K562 (cell line): ENCODE results near the gene MDC1. TPM values are rescaled to one million over a fixed set of nuclear protein-coding genes. Genes with fewer than 3 reads are reported as not detected.

ENCODE experiments used
- FOXM1 ChIP-seq, 2 experiments: fragments of 450-650 bp in 1 of 2; sonication (generic) in 1 of 2; formaldehyde crosslinking in 1 of 2; IDR thresholded peaks; 2 replicates each; pipeline versions ENCODE4 v1.6.1 to v1.9.0; 2017 to 2022; ENCODE audit warnings: low read depth in 2 of 2, mild to moderate bottlenecking in 2 of 2, missing genetic modification reagents in 1 of 2, moderate library complexity in 1 of 2
- JUND ChIP-seq, 2 experiments: IDR thresholded peaks; 2 replicates in 1 of 2; 3 replicates in 1 of 2; pipeline ENCODE4 v1.6.1; 2011; ENCODE audit warnings: borderline replicate concordance in 2 of 2, low read depth in 2 of 2, low read length in 2 of 2, improper control_type of control experiment in 1 of 2, missing biosample characterization in 1 of 2, missing genetic modification characterization in 1 of 2, missing genetic modification reagents in 1 of 2
- MTA3 ChIP-seq: fragments of 450-650 bp; formaldehyde crosslinking; IDR thresholded peaks from 2 replicates; pipeline ENCODE4 v1.6.1; 2017; ENCODE audit warnings: mild to moderate bottlenecking, borderline replicate concordance
- PHB2 ChIP-seq: fragments of 450-650 bp; IDR thresholded peaks from 2 replicates; pipeline ENCODE4 v1.6.1; 2017; ENCODE audit warnings: low read depth
- RBM15 ChIP-seq: fragments of 200-400 bp; formaldehyde crosslinking; IDR thresholded peaks from 2 replicates; pipeline ENCODE4 v1.6.1; 2018; ENCODE audit warnings: mild to moderate bottlenecking, low read length, moderate library complexity; ENCODE audit not compliant: insufficient read depth
- ZNF589 ChIP-seq: fragments of 200-800 bp; sonication (Bioruptor generic); IDR thresholded peaks from 2 replicates; pipeline ENCODE4 v1.6.1; 2016; ENCODE audit warnings: low read depth, missing genetic modification characterization, missing compliant biosample characterization
- polyA plus RNA-seq, 8 experiments: library from polyadenylated mRNA; depleted of rRNA in 4 of 8; stranded (reverse) in 5 of 8; unstranded in 3 of 8; fragments of >200 nt; fragmentation: Nextera tagmentation in 2 of 8; fragmentation: Illumina TruSeq in 1 of 8; extraction: Ambion mirVana in 2 of 8; extraction: Trizol in 1 of 8; gene quantifications; 2 replicates each; pipeline versions ENCODE4 v1.2.1 to v1.2.3, GENCODE V29; 2011 to 2014; ENCODE audit warnings: inconsistent platforms in 1 of 8, missing spikeins in 1 of 8
- total RNA-seq, 7 experiments: library from RNA; depleted of rRNA in 6 of 7; stranded (reverse); fragments of >200 nt in 6 of 7; fragmentation: Illumina TruSeq in 2 of 7; extraction: Trizol in 2 of 7; gene quantifications; 2 replicates each; pipeline versions ENCODE4 v1.2.1 to v1.2.3, GENCODE V29; 2011 to 2021; ENCODE audit warnings: low replicate concordance in 1 of 7
- TF ChIP-seq, protein P1 (sequence below): fragments of 450-650 bp; IDR thresholded peaks from 2 replicates; pipeline ENCODE4 v1.6.1; 2016; ENCODE audit warnings: mild to moderate bottlenecking, moderate library complexity

MDC1 gene
- total and polyA plus RNA-seq, 9 of the 15 experiments (the other 6 are each of a cell fraction or from before 2014, with no cell fraction given): 8.2 to 114 (median 20.0) TPM

- TF ChIP-seq, protein P1, sequence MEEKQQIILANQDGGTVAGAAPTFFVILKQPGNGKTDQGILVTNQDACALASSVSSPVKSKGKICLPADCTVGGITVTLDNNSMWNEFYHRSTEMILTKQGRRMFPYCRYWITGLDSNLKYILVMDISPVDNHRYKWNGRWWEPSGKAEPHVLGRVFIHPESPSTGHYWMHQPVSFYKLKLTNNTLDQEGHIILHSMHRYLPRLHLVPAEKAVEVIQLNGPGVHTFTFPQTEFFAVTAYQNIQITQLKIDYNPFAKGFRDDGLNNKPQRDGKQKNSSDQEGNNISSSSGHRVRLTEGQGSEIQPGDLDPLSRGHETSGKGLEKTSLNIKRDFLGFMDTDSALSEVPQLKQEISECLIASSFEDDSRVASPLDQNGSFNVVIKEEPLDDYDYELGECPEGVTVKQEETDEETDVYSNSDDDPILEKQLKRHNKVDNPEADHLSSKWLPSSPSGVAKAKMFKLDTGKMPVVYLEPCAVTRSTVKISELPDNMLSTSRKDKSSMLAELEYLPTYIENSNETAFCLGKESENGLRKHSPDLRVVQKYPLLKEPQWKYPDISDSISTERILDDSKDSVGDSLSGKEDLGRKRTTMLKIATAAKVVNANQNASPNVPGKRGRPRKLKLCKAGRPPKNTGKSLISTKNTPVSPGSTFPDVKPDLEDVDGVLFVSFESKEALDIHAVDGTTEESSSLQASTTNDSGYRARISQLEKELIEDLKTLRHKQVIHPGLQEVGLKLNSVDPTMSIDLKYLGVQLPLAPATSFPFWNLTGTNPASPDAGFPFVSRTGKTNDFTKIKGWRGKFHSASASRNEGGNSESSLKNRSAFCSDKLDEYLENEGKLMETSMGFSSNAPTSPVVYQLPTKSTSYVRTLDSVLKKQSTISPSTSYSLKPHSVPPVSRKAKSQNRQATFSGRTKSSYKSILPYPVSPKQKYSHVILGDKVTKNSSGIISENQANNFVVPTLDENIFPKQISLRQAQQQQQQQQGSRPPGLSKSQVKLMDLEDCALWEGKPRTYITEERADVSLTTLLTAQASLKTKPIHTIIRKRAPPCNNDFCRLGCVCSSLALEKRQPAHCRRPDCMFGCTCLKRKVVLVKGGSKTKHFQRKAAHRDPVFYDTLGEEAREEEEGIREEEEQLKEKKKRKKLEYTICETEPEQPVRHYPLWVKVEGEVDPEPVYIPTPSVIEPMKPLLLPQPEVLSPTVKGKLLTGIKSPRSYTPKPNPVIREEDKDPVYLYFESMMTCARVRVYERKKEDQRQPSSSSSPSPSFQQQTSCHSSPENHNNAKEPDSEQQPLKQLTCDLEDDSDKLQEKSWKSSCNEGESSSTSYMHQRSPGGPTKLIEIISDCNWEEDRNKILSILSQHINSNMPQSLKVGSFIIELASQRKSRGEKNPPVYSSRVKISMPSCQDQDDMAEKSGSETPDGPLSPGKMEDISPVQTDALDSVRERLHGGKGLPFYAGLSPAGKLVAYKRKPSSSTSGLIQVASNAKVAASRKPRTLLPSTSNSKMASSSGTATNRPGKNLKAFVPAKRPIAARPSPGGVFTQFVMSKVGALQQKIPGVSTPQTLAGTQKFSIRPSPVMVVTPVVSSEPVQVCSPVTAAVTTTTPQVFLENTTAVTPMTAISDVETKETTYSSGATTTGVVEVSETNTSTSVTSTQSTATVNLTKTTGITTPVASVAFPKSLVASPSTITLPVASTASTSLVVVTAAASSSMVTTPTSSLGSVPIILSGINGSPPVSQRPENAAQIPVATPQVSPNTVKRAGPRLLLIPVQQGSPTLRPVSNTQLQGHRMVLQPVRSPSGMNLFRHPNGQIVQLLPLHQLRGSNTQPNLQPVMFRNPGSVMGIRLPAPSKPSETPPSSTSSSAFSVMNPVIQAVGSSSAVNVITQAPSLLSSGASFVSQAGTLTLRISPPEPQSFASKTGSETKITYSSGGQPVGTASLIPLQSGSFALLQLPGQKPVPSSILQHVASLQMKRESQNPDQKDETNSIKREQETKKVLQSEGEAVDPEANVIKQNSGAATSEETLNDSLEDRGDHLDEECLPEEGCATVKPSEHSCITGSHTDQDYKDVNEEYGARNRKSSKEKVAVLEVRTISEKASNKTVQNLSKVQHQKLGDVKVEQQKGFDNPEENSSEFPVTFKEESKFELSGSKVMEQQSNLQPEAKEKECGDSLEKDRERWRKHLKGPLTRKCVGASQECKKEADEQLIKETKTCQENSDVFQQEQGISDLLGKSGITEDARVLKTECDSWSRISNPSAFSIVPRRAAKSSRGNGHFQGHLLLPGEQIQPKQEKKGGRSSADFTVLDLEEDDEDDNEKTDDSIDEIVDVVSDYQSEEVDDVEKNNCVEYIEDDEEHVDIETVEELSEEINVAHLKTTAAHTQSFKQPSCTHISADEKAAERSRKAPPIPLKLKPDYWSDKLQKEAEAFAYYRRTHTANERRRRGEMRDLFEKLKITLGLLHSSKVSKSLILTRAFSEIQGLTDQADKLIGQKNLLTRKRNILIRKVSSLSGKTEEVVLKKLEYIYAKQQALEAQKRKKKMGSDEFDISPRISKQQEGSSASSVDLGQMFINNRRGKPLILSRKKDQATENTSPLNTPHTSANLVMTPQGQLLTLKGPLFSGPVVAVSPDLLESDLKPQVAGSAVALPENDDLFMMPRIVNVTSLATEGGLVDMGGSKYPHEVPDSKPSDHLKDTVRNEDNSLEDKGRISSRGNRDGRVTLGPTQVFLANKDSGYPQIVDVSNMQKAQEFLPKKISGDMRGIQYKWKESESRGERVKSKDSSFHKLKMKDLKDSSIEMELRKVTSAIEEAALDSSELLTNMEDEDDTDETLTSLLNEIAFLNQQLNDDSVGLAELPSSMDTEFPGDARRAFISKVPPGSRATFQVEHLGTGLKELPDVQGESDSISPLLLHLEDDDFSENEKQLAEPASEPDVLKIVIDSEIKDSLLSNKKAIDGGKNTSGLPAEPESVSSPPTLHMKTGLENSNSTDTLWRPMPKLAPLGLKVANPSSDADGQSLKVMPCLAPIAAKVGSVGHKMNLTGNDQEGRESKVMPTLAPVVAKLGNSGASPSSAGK: no peak
- TF ChIP-seq ZNF589 (CRISPR knock-in tag) (no peak), RBM15 (no peak), FOXM1 (IDR thresholded peaks at IDR 0.05; ENCODE audit: low read depth) (no peak), FOXM1 (CRISPR knock-in tag; IDR thresholded peaks at IDR 0.05; ENCODE audit: low read depth) (no peak), JUND (IDR thresholded peaks at IDR 0.05; ENCODE audit: borderline replicate concordance, low read depth, low read length) (peak; percentile 66), JUND (tag; IDR thresholded peaks at IDR 0.05; ENCODE audit: borderline replicate concordance, low read depth, low read length) (no peak; the same call in 2 of the 3 replicates), MTA3 (peak; percentile 78; the same call in 1 of the 2 replicates), PHB2 (no peak)
These were observed 37.9 kb downstream of the MDC1 start (continued) for GRCh38 chr6:30678964-30679726.
